AG09309 (cell line): Measurements from ENCODE around the gene ATCAY.
"Not testable (repeated sequence)": the region's sequence is repeated elsewhere in the genome, so short reads cannot be mapped to it uniquely, and the experiment has no call there.

ENCODE experiments used
- DNase-seq: peaks from one replicate; pipeline ENCODE4 v3.0.0-alpha.2; 2010; ENCODE audit warnings: low read depth
- H3K4me3 ChIP-seq: 2 replicates; pipeline ENCODE4 v1.5.1; 2011; ENCODE audit warnings: mild to moderate bottlenecking, low read depth, low read length, moderate library complexity; ENCODE audit not compliant: control insufficient read depth
- CTCF ChIP-seq: IDR thresholded peaks from 2 replicates; pipeline ENCODE4 v1.5.1; 2011; ENCODE audit warnings: mild to moderate bottlenecking, low read depth, low read length, inconsistent platforms; ENCODE audit not compliant: insufficient read depth, control insufficient read depth; ENCODE audit errors: missing control alignments

Gene ATCAY

DNA sequence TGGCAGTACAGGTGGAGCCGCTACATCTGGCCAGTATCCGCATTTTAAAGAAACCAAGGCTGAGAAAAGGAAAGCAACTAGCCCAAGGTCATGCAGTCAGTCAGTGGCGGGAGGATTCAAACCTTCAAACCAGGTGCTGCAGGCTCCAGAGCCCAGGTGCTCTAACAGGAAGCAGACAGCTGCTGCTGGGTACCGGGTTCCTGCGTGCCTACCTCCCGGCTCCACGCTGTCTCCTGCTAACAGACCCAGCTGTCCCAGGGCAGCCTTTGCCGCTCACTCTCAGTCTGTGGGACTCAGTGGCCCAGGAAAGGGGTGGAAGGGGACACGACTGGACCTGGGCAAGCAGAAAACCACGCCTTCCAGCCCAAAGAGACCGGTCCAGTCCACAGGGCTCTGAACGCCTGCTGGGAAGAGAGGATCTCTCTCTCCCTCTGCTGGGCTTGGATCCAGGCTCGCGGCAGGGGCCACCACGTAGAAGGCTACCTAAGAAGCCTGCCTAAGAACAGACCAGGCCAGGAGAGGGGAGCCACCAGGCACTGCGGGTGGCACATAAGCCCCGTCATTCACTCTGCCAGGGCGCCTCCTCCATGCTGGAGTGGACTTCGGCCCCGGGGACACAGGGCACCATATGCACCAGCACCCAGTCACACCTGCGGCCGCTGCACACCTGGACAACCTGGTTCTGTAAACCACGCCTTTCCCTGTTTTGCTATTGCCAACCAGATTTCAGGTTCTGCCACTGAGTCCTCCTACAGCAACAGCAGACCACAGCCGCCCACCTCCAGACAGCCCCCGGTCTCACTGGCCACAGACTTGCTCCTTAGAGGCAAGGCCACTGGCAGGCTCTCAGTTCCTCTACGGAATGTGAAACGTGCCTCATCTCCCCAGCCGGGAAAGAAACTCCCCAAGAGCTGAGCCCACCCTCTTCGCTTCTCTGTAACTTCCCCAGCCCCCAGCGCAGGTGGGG lies 85.8 kb downstream of the ATCAY start:
- H3K4me3 ChIP-seq = no peak overlapping the region
- TF ChIP-seq CTCF = no peak
- DNase-seq = no peak

DNA sequence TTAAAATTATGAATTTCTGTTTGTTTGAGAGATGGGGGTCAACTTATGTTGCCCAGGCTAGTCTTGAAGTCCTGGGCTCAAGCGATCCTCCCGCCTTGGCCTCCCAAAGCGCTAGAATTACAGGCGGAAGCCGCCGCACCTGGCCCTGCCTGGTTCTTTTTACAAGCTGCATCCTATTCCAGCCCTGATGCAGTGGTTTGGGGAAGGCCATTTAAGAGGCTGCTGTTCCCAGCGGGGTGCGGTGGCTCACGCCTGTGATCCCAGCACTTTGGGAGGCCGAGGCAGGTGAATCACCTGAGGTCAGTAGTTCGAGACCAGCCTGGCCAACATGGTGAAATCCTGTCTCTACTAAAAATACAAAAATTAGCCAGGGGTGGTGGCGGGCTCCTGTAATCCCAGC lies 87.5 kb downstream of the ATCAY start:
- DNase-seq = not testable (repeated sequence)

GRCh38 chr19:3968556-3969434 lies 88.3 kb downstream of the ATCAY start:
- no peak for TF ChIP-seq CTCF
- H3K4me3 ChIP-seq = peak overlapping the region; percentile 93
- DNase-seq = peak; percentile 95

More for the DNA sequence above, 87.5 kb downstream of the ATCAY start:
- not testable (repeated sequence) for H3K4me3 ChIP-seq

DNA sequence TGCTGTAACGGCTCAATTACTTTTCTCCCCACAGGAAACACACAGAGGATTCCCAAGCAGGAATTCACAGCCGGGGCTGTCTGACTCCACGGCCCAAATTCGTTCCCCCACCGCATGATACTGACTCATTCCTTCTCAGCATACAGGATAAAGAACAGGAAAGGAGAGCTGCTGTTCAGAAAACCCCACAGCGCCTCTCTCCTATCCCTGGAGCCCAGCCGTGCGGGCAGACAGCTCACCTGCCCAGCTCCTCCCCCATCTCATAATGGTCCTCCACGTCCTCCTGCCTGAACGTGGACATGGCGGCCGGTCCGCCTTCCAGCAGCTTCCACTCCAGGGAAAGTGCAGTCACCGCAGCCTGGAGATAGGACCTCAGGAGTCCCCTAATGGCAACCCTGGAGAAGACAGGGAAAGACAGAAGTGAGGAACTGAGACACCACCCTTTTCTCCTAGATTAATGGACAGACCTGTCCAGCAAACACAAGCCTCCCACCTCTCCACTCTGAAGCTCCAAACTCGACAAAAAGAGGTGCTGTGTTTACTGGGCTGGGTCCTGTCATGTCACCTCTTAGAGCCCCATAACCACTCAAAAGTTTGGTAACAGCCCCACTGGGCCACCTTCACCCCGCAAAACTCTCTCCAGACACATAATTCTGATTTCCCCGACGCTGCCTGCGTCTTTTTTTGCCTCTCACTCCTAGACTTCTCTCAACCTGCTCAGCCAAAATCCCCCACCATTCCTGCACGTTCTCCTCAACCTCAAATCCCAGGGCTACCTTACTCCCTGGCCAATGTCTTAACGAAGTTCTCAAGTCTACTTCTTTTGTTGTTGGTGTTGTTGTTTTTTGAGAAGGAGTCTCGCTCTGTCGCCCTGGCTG lies 89.2 kb downstream of the ATCAY start:
- peak overlapping the region; percentile 93 for H3K4me3 ChIP-seq
- DNase-seq = peak; percentile 49
- TF ChIP-seq CTCF = peak; percentile 42

DNA sequence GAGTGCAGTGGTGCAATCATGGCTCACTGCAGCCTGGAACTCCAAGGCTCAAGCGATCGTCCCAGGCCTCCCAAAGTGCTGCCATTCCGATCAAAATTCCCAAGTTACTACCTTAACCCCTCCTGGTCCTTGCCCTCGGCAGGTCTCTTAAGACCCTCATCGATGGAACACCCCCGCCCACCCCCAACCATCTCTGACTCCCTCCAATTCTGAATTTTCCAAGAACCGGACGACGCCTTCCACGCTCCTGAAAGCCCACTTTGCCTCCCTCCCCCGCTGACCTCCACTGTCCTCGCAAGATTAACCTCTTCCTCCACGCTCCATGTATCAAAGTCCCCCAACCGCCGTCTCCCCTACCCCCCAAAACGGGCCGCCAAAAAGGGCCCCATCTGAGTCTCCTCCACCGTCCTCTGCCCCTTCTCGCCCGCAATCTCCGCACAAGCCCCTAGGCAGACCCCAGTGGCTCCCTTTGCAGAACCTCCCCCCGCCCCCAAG lies 89.9 kb downstream of the ATCAY start:
- H3K4me3 ChIP-seq = peak overlapping the region; percentile 93
- no peak for TF ChIP-seq CTCF
- DNase-seq = no peak

- peak within 1 kb of the TSS; percentile 93 for H3K4me3 ChIP-seq
- peak; percentile 91 for DNase-seq
- no peak for TF ChIP-seq CTCF
Measured at GRCh38 chr19:3970808-3971598, 90.5 kb downstream of the ATCAY start, which contains the start of gene DAPK3. Gene DAPK3, minus strand, starts transcription at chr19:3971099. Its CDS starts 1,364 bp downstream, at chr19:3969735.
